ENCODE results near the gene SRPRB. TPM values are rescaled to one million over a fixed set of nuclear protein-coding genes. Genes with fewer than 3 reads are reported as not detected.
A peak's percentile ranks its signal among the peaks of the same experiment; 100 is the strongest.

The SRPRB gene
- total and polyA plus RNA-seq, 3 donors from 2014 or later = 35.9 to 104 (median 42.7) TPM

- H3K27me3 ChIP-seq = no peaks in the 10 kb centered on the region
- no peak for TF ChIP-seq CTCF (IDR thresholded peaks at IDR 0.05)
- no peak for TF ChIP-seq POLR2A (IDR thresholded peaks at IDR 0.05)
- DNase-seq = no peak
- intact Hi-C loops (cut with DNase I; ENCODE audit: low total_unique reads) = no loop called here
- no peak overlapping the region for H3K4me3 ChIP-seq
- WGBS, 2 donors = 90 to 91% methylated on average over 7 to 9 of the region's 9 CpGs
- H3K4me1 ChIP-seq = no peaks in the 10 kb centered on the region
- no peak overlapping the region for H3K27ac ChIP-seq
- no peaks in the 10 kb centered on the region for H3K36me3 ChIP-seq (ENCODE audit: low read depth, missing control alignments)
- H3K9me3 ChIP-seq = no peaks in the 10 kb centered on the region
Measured at GRCh38 chr3:133758964-133759739, 46.5 kb upstream of the SRPRB start.

GRCh38 chr3:133759740-133760305, 45.8 kb upstream of the SRPRB start:
- intact Hi-C loops (cut with DNase I; ENCODE audit: low total_unique reads) = no loop called here
- Histone ChIP-seq H3K4me1 (no peaks in the 10 kb centered on the region), H3K4me3 (no peak overlapping the region), H3K27me3 (no peaks in the 10 kb centered on the region), H3K27ac (no peak overlapping the region), H3K36me3 (ENCODE audit: low read depth, missing control alignments) (no peaks in the 10 kb centered on the region), H3K9me3 (no peaks in the 10 kb centered on the region)
- TF ChIP-seq CTCF (IDR thresholded peaks at IDR 0.05) = no peak
- TF ChIP-seq POLR2A (IDR thresholded peaks at IDR 0.05) = no peak
- peak; percentile 47 for DNase-seq
- 48 to 62% methylated on average over 2 of the region's 2 CpGs for WGBS, 2 donors

- 89 to 94% methylated on average over 2 of the region's 2 CpGs for WGBS, 2 donors
- H3K27ac ChIP-seq = no peak overlapping the region
Measured at GRCh38 chr3:133760916-133761315, 44.7 kb upstream of the SRPRB start.

GRCh38 chr3:133761605-133762484, 43.8 kb upstream of the SRPRB start:
- Histone ChIP-seq H3K27ac (no peak overlapping the region), H3K27me3 (no peaks in the 10 kb centered on the region), H3K4me1 (no peaks in the 10 kb centered on the region), H3K4me3 (no peak overlapping the region), H3K9me3 (no peaks in the 10 kb centered on the region), H3K36me3 (ENCODE audit: low read depth, missing control alignments) (no peaks in the 10 kb centered on the region)
- DNase-seq = no peak
- TF ChIP-seq CTCF (IDR thresholded peaks at IDR 0.05) (no peak), POLR2A (IDR thresholded peaks at IDR 0.05) (no peak)
- intact Hi-C loops (cut with DNase I; ENCODE audit: low total_unique reads) = no loop called here
- 86 to 87% methylated on average over 6 of the region's 6 CpGs for WGBS, 2 donors

More at GRCh38 chr3:133760916-133761315, 44.7 kb upstream of the SRPRB start:
- Histone ChIP-seq H3K9me3 (no peaks in the 10 kb centered on the region), H3K4me3 (no peak overlapping the region), H3K27me3 (no peaks in the 10 kb centered on the region), H3K4me1 (no peaks in the 10 kb centered on the region), H3K36me3 (ENCODE audit: low read depth, missing control alignments) (no peaks in the 10 kb centered on the region)
- intact Hi-C loops (cut with DNase I; ENCODE audit: low total_unique reads) = no loop called here
- TF ChIP-seq POLR2A (IDR thresholded peaks at IDR 0.05) (no peak), CTCF (IDR thresholded peaks at IDR 0.05) (no peak)
- DNase-seq = no peak

Measured in testis (tissue), 3 donors.